Endothelial cell of umbilical vein (primary cell): ENCODE results near the gene COL28A1. TPM values are rescaled to one million over a fixed set of nuclear protein-coding genes. Genes with fewer than 3 reads are reported as not detected.

Experiments
- BruUV-seq: library from RNA; stranded (reverse); fragments of 400-500 nt; replicated peaks from 2 replicates; lab custom pipeline; 2021; lab: Mats Ljungman, UMichigan
- CTCF ChIA-PET: fragments of 300-600, 350-600 bp; sonication (Branson Sonifier 250); formaldehyde crosslinking; loops from one replicate; lab custom pipeline; 2021; ENCODE audit warnings: antibody characterized with exemption, inconsistent platforms; lab: Charles Lee
- POLR2A ChIA-PET: fragments of 300-600, 350-600 bp; sonication (Branson Sonifier 250); formaldehyde crosslinking; loops from one replicate; lab custom pipeline; 2021; ENCODE audit warnings: antibody characterized with exemption, inconsistent platforms; lab: Charles Lee
- DNase-seq: peaks from one replicate; pipeline ENCODE4 v3.0.0-alpha.2; 2011; ENCODE audit warnings: low read depth, low spot score
- FAIRE-seq: peaks from 2 replicates; lab custom pipeline; 2011; peaks lifted over from hg19 to GRCh38; lab: Jason Lieb, UNC
- H2AFZ ChIP-seq: 2 replicates; pipeline ENCODE4 v1.6.0; 2012; ENCODE audit warnings: low read depth, low read length, control low read depth, inconsistent platforms
- H3K27ac ChIP-seq: 2 replicates; pipeline ENCODE4 v1.5.1; 2011; ENCODE audit warnings: low read depth, mild to moderate bottlenecking, control low read depth, low read length, moderate library complexity; ENCODE audit not compliant: insufficient read depth
- H3K27me3 ChIP-seq, 2 experiments: 2 replicates each; pipeline versions ENCODE4 v1.6.0 to v1.6.1; 2011; ENCODE audit warnings: low read length in 2 of 2, mixed read lengths in 1 of 2; ENCODE audit not compliant: control insufficient read depth in 2 of 2, insufficient read depth in 2 of 2
- H3K36me3 ChIP-seq, 2 experiments: 2 replicates in 1 of 2; 3 replicates in 1 of 2; pipeline ENCODE4 v1.5.1; 2011; ENCODE audit warnings: low read length in 2 of 2, mild to moderate bottlenecking in 1 of 2, moderate library complexity in 1 of 2; ENCODE audit not compliant: control insufficient read depth in 2 of 2, insufficient read depth in 2 of 2; ENCODE audit errors: extremely low read depth in 1 of 2
- H3K4me1 ChIP-seq: 3 replicates; pipeline ENCODE4 v1.5.1; 2011; ENCODE audit warnings: mild to moderate bottlenecking, low read length; ENCODE audit not compliant: control insufficient read depth, insufficient read depth; ENCODE audit errors: extremely low read depth
- H3K4me2 ChIP-seq: 2 replicates; pipeline ENCODE4 v1.6.1; 2011; ENCODE audit warnings: low read length, control low read depth, mixed read lengths; ENCODE audit not compliant: insufficient read depth
- H3K4me3 ChIP-seq, 3 experiments: fragments of 200-600 bp in 1 of 3; sonication (generic), shearing (Covaris generic) in 1 of 3; replicated peaks in 1 of 3; 2 replicates each; pipeline ENCODE4 v1.5.1; 2011 to 2016; ENCODE audit warnings: control low read depth in 3 of 3, low read length in 3 of 3, mild to moderate bottlenecking in 2 of 3, inconsistent platforms in 1 of 3, low read depth in 1 of 3, moderate library complexity in 1 of 3; ENCODE audit not compliant: insufficient read depth in 1 of 3
- H3K79me2 ChIP-seq: 2 replicates; pipeline ENCODE4 v1.6.0; 2012; ENCODE audit warnings: low read length, inconsistent platforms; ENCODE audit not compliant: control insufficient read depth, insufficient read depth
- H3K9ac ChIP-seq: replicated peaks from 2 replicates; pipeline ENCODE3; 2011; ENCODE audit warnings: low read length, control low read depth; ENCODE audit not compliant: insufficient read depth; ENCODE audit errors: extremely low read depth
- H3K9me1 ChIP-seq: replicated peaks from 3 replicates; pipeline ENCODE4 v1.6.0; 2011; ENCODE audit warnings: mild to moderate bottlenecking, low read length; ENCODE audit not compliant: control insufficient read depth, insufficient read depth; ENCODE audit errors: extremely low read depth
- H3K9me3 ChIP-seq: replicated peaks from 2 replicates; pipeline ENCODE4 v1.5.1; 2012; ENCODE audit warnings: low read length, inconsistent platforms; ENCODE audit not compliant: control insufficient read depth, insufficient read depth
- H4K20me1 ChIP-seq: replicated peaks from 2 replicates; pipeline ENCODE3; 2011; ENCODE audit warnings: mild to moderate bottlenecking, low read length; ENCODE audit not compliant: control insufficient read depth, insufficient read depth; ENCODE audit errors: extremely low read depth
- CTCF ChIP-seq, 2 donors: IDR thresholded peaks; 1 replicate in 1 of 2; 2 replicates in 1 of 2; pipeline ENCODE4 v1.5.1; 2011; ENCODE audit warnings: low read length in 2 of 2, mild to moderate bottlenecking in 2 of 2, moderate library complexity in 2 of 2, control low read depth in 1 of 2, inconsistent platforms in 1 of 2, low read depth in 1 of 2; ENCODE audit not compliant: insufficient read depth in 1 of 2; ENCODE audit errors: extremely low read depth in 1 of 2
- EZH2 ChIP-seq: IDR thresholded peaks from 2 replicates; pipeline ENCODE4 v1.6.1; 2012; ENCODE audit warnings: borderline replicate concordance, low read depth, mild to moderate bottlenecking, moderate library complexity, low read length, inconsistent platforms; ENCODE audit not compliant: severe bottlenecking
- FOS ChIP-seq: IDR thresholded peaks from 2 replicates; pipeline ENCODE4 v1.6.1; 2011; ENCODE audit warnings: mild to moderate bottlenecking, low read length, moderate library complexity, borderline replicate concordance; ENCODE audit not compliant: insufficient read depth
- GATA2 ChIP-seq: IDR thresholded peaks from 2 replicates; pipeline ENCODE4 v1.7.0; 2011; ENCODE audit warnings: low read depth, mild to moderate bottlenecking, moderate library complexity, mixed read lengths, low read length; ENCODE audit not compliant: insufficient read length, insufficient read depth
- JUN ChIP-seq: IDR thresholded peaks from 2 replicates; pipeline ENCODE4 v1.6.1; 2011; ENCODE audit warnings: borderline replicate concordance, low read depth; ENCODE audit not compliant: insufficient read length, insufficient read depth
- MYC ChIP-seq: IDR thresholded peaks from one replicate; pipeline ENCODE4 v1.6.1; 2011; ENCODE audit warnings: mild to moderate bottlenecking, low read depth, low read length
- POLR2A ChIP-seq: IDR thresholded peaks from 2 replicates; pipeline ENCODE4 v1.6.1; 2012; ENCODE audit warnings: low read depth, mild to moderate bottlenecking, control low read depth, low read length
- POLR2AphosphoS5 ChIP-seq: IDR thresholded peaks from 2 replicates; pipeline ENCODE4 v1.6.1; 2012; ENCODE audit warnings: low read depth, mild to moderate bottlenecking, control low read depth, low read length, moderate library complexity; ENCODE audit not compliant: insufficient read depth
- dilution Hi-C: fragments of 300-500 bp; cut with MboI; formaldehyde crosslinking; loops from one replicate; pipeline ENCODE4 v1.15.0; 2019; ENCODE audit warnings: low sequenced_read_pairs; ENCODE audit not compliant: extremely low pct_ligation_motif_present
- intact Hi-C: fragments of 100-400 bp; cut with micrococcal nuclease; formaldehyde crosslinking; loops from one replicate; pipeline ENCODE4 v1.10.0; 2022
- polyA plus RNA-seq, 4 experiments: library from polyadenylated mRNA; depleted of rRNA in 3 of 4; stranded (reverse) in 3 of 4; unstranded in 1 of 4; fragments of >200 nt; gene quantifications; 2 replicates each; pipeline versions ENCODE4 v1.2.1 to v1.2.3, GENCODE V29; 2011 to 2012; ENCODE audit warnings: missing spikeins in 1 of 4
- total RNA-seq: library from RNA; stranded (reverse); gene quantifications from 2 replicates; pipeline ENCODE4 v1.2.3, GENCODE V29; 2021
- TF ChIP-seq, protein P1 (sequence below): IDR thresholded peaks from 2 replicates; pipeline ENCODE4 v1.6.1; 2011; ENCODE audit not compliant: insufficient read depth, insufficient read length

COL28A1 gene
- total and polyA plus RNA-seq, 2 donors (not counting 3 experiments of a cell fraction or from before 2014, with no cell fraction given) = not detected

DNA sequence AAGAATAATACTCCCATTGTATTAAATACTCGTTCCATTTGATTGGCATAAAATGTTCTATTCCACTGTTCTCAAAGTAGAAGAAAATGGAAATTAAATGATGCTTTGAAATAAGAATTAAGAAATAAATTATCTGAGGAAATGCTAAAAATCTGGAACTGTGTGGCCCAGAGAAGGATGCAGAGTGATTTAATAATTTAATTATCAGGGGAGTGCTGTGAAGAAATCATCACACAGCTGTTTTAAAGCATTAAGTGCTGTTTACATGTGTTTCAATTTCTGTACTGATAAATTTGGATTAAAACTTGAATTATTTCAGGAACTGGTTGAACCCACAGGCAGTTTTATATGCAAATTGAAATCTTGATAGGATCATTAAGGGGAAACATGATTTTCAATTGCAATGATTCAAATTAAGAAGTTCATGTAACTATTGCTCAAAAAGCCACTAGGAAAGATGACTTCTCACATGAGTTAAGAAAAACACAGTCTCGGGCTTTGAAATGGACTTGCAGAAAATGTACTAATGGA, 56.3 kb downstream of the COL28A1 start:
- TF ChIP-seq MYC = no peak
- no peak for TF ChIP-seq GATA2
- TF ChIP-seq CTCF (IDR thresholded peaks at IDR 0.05; ENCODE audit: extremely low read depth in 1 of 2, insufficient read depth in 1 of 2, low read depth in 1 of 2, low read length in 2 of 2) = no peak
- Histone ChIP-seq H3K36me3 (no peaks in the 10 kb centered on the region), H3K4me3 (no peak overlapping the region), H3K79me2 (no peaks in the 10 kb centered on the region), H3K4me2 (no peak overlapping the region), H3K27ac (no peak overlapping the region), H3K9me1 (no peaks in the 10 kb centered on the region), H3K27me3 (no peaks in the 10 kb centered on the region), H4K20me1 (no peaks in the 10 kb centered on the region), H3K9ac (no peak overlapping the region), H3K4me1 (no peaks in the 10 kb centered on the region), H3K9me3 (no peaks in the 10 kb centered on the region), H2AFZ (no peak overlapping the region)
- BruUV-seq = no TSS peak
- dilution Hi-C loops (no loop called here), intact Hi-C loops (no loop called here)
- CTCF ChIA-PET = no interaction called here
- FAIRE-seq = no peak
- no peak for DNase-seq
- POLR2A ChIA-PET = interaction anchor here (0.7 kb wide), 1 partner anchor 317 kb away, joined by 3 read pairs; no protein-coding TSS in a partner anchor

GRCh38 chr7:7478569-7478968, 57.1 kb downstream of the COL28A1 start:
- FAIRE-seq = no peak
- Histone ChIP-seq H3K36me3 (no peaks in the 10 kb centered on the region), H3K9ac (no peak overlapping the region), H3K4me3 (no peak overlapping the region), H3K27ac (no peak overlapping the region), H2AFZ (no peak overlapping the region), H3K4me1 (no peaks in the 10 kb centered on the region), H3K4me2 (no peak overlapping the region), H3K79me2 (no peaks in the 10 kb centered on the region), H3K9me1 (no peaks in the 10 kb centered on the region), H3K9me3 (no peaks in the 10 kb centered on the region), H4K20me1 (no peaks in the 10 kb centered on the region), H3K27me3 (no peaks in the 10 kb centered on the region)
- no TSS peak for BruUV-seq
- ChIA-PET POLR2A (no interaction called here), CTCF (no interaction called here)
- TF ChIP-seq EZH2 (no peak), POLR2A (no peak), GATA2 (no peak), CTCF (IDR thresholded peaks at IDR 0.05; ENCODE audit: extremely low read depth in 1 of 2, insufficient read depth in 1 of 2, low read depth in 1 of 2, low read length in 2 of 2) (no peak), MYC (no peak), JUN (no peak), FOS (no peak), POLR2AphosphoS5 (no peak)
- TF ChIP-seq, protein P1, sequence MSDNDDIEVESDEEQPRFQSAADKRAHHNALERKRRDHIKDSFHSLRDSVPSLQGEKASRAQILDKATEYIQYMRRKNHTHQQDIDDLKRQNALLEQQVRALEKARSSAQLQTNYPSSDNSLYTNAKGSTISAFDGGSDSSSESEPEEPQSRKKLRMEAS = no peak
- dilution Hi-C loops (no loop called here), intact Hi-C loops (no loop called here)
- no peak for DNase-seq
